Measurements from ENCODE around the gene CCSER1.
A peak's percentile ranks its signal among the peaks of the same experiment; 100 is the strongest.

The CCSER1 gene

DNA sequence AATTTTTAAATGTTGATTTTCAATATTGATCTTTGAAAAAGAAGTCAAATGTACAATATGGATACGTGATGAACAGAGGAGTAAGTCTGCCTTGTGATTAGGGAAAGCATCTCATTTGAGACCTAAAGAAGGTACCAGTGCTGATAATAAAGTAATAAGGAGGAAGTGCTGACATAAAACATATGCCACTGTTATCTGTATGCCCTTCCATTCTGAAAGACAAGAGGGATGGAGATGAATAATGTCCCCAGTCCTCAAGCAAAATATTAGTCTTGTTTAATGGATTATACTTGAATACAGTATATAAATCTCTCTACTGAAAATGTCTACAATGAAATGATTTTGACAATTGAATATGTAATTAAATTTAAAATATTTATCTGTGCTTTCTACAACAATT, 58.2 kb downstream of the CCSER1 start:
- no peak for DNase-seq
- TF ChIP-seq, protein P1, sequence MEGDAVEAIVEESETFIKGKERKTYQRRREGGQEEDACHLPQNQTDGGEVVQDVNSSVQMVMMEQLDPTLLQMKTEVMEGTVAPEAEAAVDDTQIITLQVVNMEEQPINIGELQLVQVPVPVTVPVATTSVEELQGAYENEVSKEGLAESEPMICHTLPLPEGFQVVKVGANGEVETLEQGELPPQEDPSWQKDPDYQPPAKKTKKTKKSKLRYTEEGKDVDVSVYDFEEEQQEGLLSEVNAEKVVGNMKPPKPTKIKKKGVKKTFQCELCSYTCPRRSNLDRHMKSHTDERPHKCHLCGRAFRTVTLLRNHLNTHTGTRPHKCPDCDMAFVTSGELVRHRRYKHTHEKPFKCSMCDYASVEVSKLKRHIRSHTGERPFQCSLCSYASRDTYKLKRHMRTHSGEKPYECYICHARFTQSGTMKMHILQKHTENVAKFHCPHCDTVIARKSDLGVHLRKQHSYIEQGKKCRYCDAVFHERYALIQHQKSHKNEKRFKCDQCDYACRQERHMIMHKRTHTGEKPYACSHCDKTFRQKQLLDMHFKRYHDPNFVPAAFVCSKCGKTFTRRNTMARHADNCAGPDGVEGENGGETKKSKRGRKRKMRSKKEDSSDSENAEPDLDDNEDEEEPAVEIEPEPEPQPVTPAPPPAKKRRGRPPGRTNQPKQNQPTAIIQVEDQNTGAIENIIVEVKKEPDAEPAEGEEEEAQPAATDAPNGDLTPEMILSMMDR (IDR thresholded peaks at IDR 0.05; ENCODE audit: low read depth, low read length) = no peak
- H3K27me3 ChIP-seq (ENCODE audit: insufficient read depth, low read depth, severe bottlenecking) = no peaks in the 10 kb centered on the region
- no peak overlapping the region for H3K27ac ChIP-seq
- no peak overlapping the region for H3K4me3 ChIP-seq (ENCODE audit: low read depth, low read length)
- no peaks in the 10 kb centered on the region for H3K36me3 ChIP-seq
- no peaks in the 10 kb centered on the region for H3K9me3 ChIP-seq (ENCODE audit: severe bottlenecking)

DNA sequence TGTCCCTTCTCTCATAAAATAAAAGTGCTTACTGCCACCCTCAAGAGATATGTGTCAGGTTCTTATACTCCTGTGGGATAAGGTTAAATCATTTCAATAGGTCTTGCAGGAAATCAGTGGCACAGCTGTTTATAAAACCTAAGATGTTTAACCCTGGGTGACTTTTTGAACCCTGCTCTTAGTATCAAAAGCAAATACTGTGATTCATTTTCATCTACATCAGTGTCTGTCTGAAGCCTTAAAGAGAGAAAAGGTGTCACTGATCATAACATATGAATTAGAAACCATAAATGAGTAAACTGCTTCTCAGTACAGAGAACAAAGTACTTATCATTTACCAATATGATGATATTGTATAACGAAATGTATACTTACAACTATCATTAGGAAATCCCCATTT, 59.0 kb downstream of the CCSER1 start:
- TF ChIP-seq, protein P1 (IDR thresholded peaks at IDR 0.05; ENCODE audit: low read depth, low read length) = no peak
- Histone ChIP-seq H3K27ac (no peak overlapping the region), H3K27me3 (ENCODE audit: insufficient read depth, low read depth, severe bottlenecking) (no peaks in the 10 kb centered on the region), H3K9me3 (ENCODE audit: severe bottlenecking) (no peaks in the 10 kb centered on the region), H3K36me3 (no peaks in the 10 kb centered on the region), H3K4me3 (ENCODE audit: low read depth, low read length) (no peak overlapping the region)
- DNase-seq = no peak

DNA sequence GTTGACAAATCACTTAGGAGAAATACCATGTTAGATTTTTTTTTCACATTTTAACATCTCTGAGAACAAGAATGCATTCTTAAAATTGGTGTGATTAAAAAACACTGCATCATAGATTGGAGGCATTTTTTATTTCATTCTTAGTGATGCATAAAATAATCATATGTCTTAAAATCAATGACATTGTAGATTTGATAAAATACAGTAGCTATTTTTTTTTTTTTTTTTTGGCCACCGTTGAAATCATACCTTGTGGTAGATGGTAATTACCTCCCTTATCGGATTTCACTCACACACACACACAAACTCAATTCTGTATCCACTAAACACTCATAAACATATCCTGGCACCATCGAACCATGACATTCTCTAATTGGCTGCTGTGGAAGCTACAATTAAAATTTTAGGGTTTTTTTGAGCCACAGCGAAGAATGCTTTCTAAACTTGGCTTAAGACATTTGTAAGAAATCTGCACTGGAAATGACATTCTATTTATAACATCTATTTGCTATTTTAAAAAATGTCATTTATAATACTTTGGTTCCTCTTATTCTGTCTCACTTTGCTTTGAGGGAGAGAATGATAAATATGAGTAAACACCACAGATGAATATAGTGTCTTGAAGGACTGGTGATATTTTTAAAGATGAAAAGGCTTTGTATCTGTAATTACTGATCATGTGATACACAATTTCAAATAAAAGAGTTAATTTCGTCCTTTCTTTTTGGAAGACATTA, 60.1 kb downstream of the CCSER1 start:
- no peak for DNase-seq
- Histone ChIP-seq H3K36me3 (no peaks in the 10 kb centered on the region), H3K27me3 (ENCODE audit: insufficient read depth, low read depth, severe bottlenecking) (no peaks in the 10 kb centered on the region), H3K9me3 (ENCODE audit: severe bottlenecking) (no peaks in the 10 kb centered on the region), H3K4me3 (ENCODE audit: low read depth, low read length) (no peak overlapping the region), H3K27ac (no peak overlapping the region)
- TF ChIP-seq, protein P1 (IDR thresholded peaks at IDR 0.05; ENCODE audit: low read depth, low read length) = no peak

DNA sequence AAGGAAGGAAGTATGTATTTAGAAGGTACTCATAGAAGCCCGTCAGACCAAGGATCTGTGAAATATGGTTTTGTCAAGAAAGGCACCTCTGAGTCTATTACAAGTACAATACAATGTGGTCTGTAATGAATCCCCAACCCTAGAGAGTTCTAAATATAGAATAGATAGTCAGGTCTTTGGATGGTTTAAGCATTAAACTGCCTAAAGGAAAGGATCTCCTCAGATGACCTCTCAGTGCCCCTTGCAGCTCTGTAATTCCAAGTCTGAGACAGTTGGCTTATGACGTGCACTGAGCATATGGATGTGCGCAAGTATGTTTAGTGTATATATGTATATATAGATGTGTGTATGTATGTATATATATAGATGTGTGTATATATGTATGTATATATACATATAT, 62.0 kb downstream of the CCSER1 start:
- H3K9me3 ChIP-seq (ENCODE audit: severe bottlenecking) = no peaks in the 10 kb centered on the region
- TF ChIP-seq, protein P1 (IDR thresholded peaks at IDR 0.05; ENCODE audit: low read depth, low read length) = no peak
- H3K4me3 ChIP-seq (ENCODE audit: low read depth, low read length) = no peak overlapping the region
- no peaks in the 10 kb centered on the region for H3K36me3 ChIP-seq
- no peaks in the 10 kb centered on the region for H3K27me3 ChIP-seq (ENCODE audit: insufficient read depth, low read depth, severe bottlenecking)
- peak overlapping the region; percentile 25; the same call in 1 of the 2 replicates for H3K27ac ChIP-seq
- DNase-seq = peak; percentile 58

DNA sequence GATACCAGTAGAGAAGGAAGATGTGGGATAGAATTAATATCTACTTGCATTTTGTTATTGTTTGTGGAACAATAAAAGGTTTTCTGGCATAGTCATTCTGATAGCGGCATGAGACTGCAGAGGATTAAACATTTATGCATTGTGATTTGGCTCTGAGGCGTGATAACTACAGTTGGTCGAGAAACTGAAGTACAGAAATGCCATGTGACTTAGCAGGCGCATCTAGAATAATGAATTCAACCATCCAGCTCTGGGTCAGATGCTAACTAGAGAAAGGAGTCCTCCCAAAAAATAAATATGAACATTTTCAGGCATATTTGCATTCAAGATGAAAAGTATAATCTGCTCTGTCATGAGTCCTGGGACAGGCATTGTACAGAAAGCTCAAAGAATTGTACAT, 62.8 kb downstream of the CCSER1 start:
- no peak for DNase-seq
- Histone ChIP-seq H3K4me3 (ENCODE audit: low read depth, low read length) (no peak overlapping the region), H3K9me3 (ENCODE audit: severe bottlenecking) (no peaks in the 10 kb centered on the region), H3K27ac (no peak overlapping the region), H3K36me3 (no peaks in the 10 kb centered on the region), H3K27me3 (ENCODE audit: insufficient read depth, low read depth, severe bottlenecking) (no peaks in the 10 kb centered on the region)
- TF ChIP-seq, protein P1 (IDR thresholded peaks at IDR 0.05; ENCODE audit: low read depth, low read length) = no peak

DNA sequence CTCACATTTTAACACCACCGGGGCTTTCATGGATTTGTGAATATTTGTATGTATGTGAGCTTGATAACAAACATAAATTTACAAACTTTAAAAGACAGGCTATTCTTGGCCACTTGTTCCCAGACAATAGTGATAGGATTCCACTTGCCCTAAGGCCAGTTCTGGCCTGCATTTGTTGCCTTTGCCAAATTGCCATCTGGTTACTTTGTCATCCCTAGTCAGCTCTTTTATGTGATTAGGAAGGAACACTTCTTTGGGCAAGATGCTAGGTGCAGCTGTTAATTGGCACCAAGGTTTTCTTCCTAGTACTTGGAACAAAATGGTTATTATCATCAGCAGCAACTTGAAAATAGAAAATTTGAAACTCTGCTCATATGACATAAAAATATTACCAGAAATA, 63.3 kb downstream of the CCSER1 start:
- Histone ChIP-seq H3K4me3 (ENCODE audit: low read depth, low read length) (no peak overlapping the region), H3K27me3 (ENCODE audit: insufficient read depth, low read depth, severe bottlenecking) (no peaks in the 10 kb centered on the region), H3K36me3 (no peaks in the 10 kb centered on the region), H3K9me3 (ENCODE audit: severe bottlenecking) (no peaks in the 10 kb centered on the region), H3K27ac (no peak overlapping the region)
- TF ChIP-seq, protein P1 (IDR thresholded peaks at IDR 0.05; ENCODE audit: low read depth, low read length) = no peak
- DNase-seq = no peak

All from WERI-Rb-1 (cell line).